GM18499 (cell line): ENCODE data around the gene CTRL.
"Not testable (repeated sequence)": the region's sequence is repeated elsewhere in the genome, so short reads cannot be mapped to it uniquely, and the experiment has no call there.

Experiments
- ATAC-seq: cut with Tn5 transposase; IDR thresholded peaks from one replicate; pipeline ENCODE4 v1.9.1; 2021; ENCODE audit warnings: moderate number of reproducible peaks; ENCODE audit not compliant: insufficient read depth, unreplicated experiment

CTRL gene

DNA sequence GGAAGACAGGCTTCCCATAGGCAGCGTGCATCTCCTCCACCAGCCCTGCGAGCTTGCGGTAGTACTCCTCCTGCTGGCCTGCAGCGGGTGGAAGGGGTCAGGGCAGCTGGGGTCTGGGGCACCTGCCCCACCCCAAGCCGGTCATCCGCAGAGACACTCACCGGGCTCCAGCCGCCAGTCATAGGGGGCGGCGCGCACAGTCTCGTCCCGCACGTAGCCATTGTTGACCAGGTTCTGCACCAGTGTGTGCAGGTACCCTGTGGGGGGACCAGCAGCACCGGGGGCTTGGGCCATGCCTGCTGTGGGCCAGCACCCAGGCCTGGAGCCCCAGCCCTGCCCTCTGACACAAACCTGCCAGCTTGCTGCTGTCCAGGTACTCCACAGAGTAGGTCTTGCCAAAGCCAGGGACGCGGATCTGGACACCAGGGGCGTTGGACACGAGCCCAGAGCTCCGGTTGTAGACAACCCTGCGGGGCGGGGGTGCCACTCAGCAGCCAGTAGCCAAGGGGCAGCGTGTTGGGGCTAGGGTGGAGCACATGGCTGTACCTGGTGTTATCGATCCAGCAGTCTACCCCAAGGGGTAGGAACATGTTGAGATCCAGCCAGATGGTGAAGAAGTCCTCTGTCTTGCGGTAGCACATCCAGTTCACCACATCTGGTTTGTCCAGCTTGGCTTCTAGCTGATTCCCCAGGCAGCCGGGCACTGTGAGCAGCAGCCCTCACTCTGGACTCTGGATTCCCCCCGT, 11.0 kb upstream of the CTRL start:
- no peak for ATAC-seq

DNA sequence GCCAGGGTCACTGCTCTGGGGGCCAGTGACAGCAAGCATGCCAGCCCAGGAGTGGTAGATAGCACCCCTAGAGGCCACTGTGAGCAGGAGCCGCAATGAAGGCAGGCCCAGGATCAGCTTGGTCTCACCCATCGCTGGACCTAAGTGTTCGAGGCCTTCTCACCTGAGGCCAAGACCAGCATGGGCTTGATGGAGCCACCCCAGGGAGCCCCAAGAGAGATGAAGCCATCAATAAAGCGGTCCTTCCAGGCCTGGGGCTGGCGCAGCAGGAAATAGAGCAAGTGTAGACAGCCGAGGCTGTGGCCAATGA, 10.5 kb upstream of the CTRL start:
- ATAC-seq, result no peak

- ATAC-seq, result no peak
These were observed 10.0 kb upstream of the CTRL start for GRCh38 chr16:67941469-67942199.

DNA sequence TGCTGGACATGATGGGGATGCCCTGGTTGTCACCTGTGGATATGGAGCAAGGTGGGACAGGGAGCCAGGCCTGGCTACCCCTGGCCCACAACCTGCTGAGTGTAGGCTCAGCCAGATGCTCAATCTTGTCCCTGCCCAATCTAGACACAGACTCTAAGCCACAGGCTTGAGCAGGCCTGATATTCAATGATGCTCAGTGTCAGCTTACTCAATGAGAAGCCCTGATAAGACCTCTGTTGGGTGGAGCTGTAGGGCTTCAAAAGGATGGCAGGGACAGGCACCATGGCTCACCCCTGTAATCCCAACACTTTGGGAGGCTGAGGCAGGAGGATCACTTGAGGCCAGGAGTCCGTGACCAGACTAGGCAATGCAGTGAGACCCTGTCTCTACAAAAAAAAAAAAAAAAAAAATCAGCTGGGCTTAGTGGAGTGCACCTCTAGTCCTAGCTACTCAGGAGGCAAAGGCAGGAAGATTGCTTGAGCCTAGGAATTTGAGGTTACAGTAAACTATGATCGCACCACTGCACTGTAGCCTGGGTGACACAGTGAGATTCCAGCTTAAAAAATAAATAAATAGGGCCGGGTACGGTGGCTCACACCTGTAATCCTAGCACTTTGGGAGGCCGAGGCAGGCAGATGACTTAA, 8.9 kb upstream of the CTRL start:
- no peak for ATAC-seq

DNA sequence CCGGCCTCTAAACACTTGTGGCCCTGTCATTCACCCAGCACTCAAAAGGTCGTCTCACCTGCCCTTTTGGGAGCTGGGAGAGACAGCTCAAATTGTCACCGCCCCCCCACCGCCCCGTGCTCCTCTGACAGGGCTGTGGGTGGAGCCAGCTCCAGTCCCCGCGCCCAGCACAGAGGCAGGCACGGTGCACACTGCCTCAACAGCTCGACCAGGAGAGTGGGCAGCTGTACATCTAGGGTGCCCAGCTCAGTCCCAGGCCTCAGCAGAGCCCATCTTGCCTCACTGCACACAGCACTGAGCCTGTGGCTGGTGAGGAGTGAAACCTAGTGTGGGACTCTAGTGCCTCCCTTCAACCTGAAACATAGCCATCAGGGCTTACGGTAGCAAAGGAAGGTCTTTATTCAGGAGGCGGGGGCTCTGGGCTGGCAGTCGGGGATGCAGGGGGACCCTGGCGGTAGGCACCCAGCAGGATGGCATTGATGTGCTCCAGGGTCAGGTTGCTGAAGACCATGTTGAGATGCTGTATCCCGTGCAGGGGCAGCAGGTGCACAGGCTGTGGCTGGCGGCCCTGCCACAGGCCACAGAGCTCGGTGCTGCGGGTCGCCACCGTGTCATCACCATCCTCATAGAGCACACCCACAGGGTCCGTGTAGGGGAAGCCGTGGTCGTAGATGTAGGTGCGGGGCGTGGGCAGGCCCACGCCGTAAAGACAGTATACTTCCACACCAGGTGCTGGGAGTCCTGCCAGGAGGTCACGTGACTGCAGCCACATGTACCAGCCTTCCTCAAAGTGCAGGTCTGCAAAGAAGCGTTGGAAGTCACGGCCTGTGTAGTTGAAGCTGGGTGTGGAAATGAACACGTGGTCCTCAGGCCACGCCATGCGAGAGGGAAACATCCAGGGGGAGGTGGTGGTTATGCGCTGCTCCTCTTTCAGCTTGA, 8.1 kb upstream of the CTRL start:
- ATAC-seq, result no peak

- not testable (repeated sequence) for ATAC-seq
These were observed 6.1 kb upstream of the CTRL start for GRCh38 chr16:67937713-67938112.

- no peak for ATAC-seq
These were observed 5.4 kb upstream of the CTRL start for GRCh38 chr16:67936880-67937605.

GRCh38 chr16:67936124-67936879, 4.6 kb upstream of the CTRL start, which contains the start of gene PSMB10:
TSS of gene PSMB10 (minus strand) at chr16:67936850. CDS start at chr16:67936749, 101 bp downstream.
- no peak for ATAC-seq

DNA sequence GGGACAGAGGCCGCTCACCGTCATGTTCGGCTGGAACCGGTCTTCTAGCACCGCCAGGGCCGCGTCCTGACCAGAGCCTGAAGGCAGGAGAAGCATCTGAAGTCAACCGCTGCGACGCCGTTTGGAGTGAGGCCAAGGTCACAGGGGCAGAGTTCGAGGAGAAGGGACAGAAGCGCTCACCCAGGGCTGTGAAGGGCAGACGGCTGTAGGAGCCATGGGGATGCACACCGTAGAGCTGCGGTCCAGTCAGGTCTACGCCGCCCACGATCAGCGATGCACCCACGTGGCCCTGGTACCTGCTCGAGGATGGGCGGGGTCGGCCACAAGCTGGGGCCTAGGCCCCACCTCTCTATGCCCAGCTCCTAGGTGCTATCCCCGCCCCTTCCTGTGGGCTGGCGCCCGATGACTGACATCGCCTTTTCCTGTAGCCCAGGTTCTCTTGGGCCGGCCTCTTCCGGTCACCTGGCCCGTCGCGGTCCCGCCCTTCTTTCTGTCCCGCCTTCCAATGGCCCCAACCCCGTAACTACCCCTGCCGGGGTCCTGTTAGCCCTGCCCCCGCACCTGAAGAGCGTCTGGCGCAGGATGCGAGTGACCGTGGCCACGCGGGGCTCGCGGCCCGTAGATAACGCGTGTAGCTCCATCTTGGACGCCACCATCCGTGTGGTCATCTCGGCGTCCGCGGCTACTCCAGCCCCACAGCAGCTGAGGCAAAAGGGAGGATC, 3.9 kb upstream of the CTRL start:
- peak; percentile 51 for ATAC-seq

DNA sequence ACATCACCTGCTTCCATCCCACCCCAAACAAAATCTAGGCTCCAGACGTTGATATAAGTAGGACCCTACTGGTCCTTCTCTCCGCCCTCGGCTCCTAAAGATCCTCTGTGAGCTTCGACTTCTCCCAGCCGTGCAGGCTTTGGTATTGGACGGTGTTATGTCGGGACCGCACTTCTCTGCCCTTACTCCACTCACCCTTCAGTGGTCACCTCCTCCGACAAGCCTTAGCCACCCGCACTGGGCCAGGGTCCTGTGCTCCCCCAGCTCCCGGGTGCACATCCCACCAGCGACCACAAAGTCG, 3.4 kb upstream of the CTRL start:
- ATAC-seq, result no peak

GRCh38 chr16:67934306-67935100, 2.8 kb upstream of the CTRL start:
- no peak for ATAC-seq

GRCh38 chr16:67933805-67934204, 2.1 kb upstream of the CTRL start:
- no peak for ATAC-seq

GRCh38 chr16:67932462-67932840, 789 bp upstream of the CTRL start:
- no peak for ATAC-seq

DNA sequence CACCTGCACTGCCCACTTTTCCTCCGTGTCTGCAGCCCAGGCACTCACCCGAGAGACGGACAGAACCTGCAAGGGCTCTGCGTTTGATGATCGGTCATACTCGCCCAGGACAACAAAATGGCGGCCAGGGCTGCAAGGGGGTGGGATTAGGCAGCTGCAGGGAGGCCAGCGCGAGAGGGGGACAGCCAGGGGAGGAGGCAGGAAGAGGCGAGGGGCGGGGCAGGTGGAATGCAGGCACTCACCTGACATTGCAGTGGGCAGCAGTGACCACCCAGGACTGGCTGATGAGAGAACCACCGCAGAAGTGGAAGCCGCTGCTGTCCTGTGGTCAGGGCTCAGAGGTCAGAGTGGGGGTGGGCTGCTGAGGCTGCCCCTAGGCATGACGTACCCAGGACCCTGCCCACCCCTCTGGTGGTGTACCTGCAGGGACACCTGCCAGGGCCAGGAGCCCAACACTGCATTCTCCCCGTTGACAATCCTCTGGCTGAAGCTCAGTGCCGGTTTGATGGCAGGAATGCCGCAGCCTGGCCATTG, 917 bp downstream of the CTRL start:
- no peak for ATAC-seq

DNA sequence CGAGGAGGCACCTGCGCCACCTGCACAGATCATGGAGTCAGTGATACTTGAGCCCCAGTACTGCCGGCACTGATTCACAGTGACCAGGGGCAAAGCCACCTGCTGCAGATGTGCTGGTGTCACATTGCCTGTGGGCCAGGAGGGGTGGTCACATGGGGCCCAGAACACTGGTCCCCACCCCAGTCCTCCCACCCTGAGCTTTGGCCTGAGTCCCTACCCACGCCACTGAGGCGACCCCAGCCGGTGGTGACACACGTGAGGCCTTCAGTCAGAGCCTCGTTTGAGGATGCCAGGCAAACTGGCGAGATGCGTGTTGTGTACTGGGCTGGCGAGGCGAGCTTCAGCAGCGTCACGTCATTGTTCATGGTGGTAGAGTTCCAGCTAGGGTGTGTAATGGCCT, 1.5 kb downstream of the CTRL start:
- ATAC-seq, result no peak

GRCh38 chr16:67928561-67929364, 2.9 kb downstream of the CTRL start:
- ATAC-seq, result no peak

GRCh38 chr16:67928147-67928546, 3.5 kb downstream of the CTRL start:
- no peak for ATAC-seq
